Keratinocyte (primary cell): ENCODE results near the gene REG1B. TPM values are rescaled to one million over a fixed set of nuclear protein-coding genes. Genes with fewer than 3 reads are reported as not detected.

ENCODE experiments used
- DNase-seq: peaks from one replicate; pipeline ENCODE4 v3.0.0-alpha.2; 2011; ENCODE audit warnings: low read depth, missing footprints, low spot score
- FAIRE-seq: peaks from 2 replicates; lab custom pipeline; 2011; peaks lifted over from hg19 to GRCh38; lab: Jason Lieb, UNC
- H2AFZ ChIP-seq: 2 replicates; pipeline ENCODE4 v1.6.0; 2012; ENCODE audit warnings: low read length, control low read depth, inconsistent platforms; ENCODE audit not compliant: control insufficient read depth
- H3K27ac ChIP-seq: 2 replicates; pipeline ENCODE4 v1.5.1; 2011; ENCODE audit warnings: low read length; ENCODE audit not compliant: control insufficient read depth, insufficient read depth
- H3K27me3 ChIP-seq: 3 replicates; pipeline ENCODE4 v1.6.0; 2011; ENCODE audit warnings: low read length; ENCODE audit not compliant: control insufficient read depth, insufficient read depth; ENCODE audit errors: extremely low read depth
- H3K36me3 ChIP-seq, 2 experiments: 2 replicates in 1 of 2; 3 replicates in 1 of 2; pipeline ENCODE4 v1.5.1; 2011; ENCODE audit warnings: low read length in 2 of 2, mild to moderate bottlenecking in 1 of 2; ENCODE audit not compliant: control insufficient read depth in 2 of 2, insufficient read depth in 2 of 2; ENCODE audit errors: extremely low read depth in 1 of 2
- H3K4me1 ChIP-seq: 3 replicates; pipeline ENCODE4 v1.5.1; 2011; ENCODE audit warnings: low read length; ENCODE audit not compliant: control insufficient read depth, insufficient read depth; ENCODE audit errors: extremely low read depth
- H3K4me2 ChIP-seq: 3 replicates; pipeline ENCODE4 v1.6.0; 2011; ENCODE audit warnings: low read depth, low read length; ENCODE audit not compliant: control insufficient read depth, insufficient read depth; ENCODE audit errors: extremely low read depth
- H3K4me3 ChIP-seq, 3 experiments: fragments of 200-600 bp in 1 of 3; sonication (generic) in 1 of 3; 2 replicates in 2 of 3; 3 replicates in 1 of 3; pipeline ENCODE4 v1.5.1; 2011 to 2016; ENCODE audit warnings: low read length in 3 of 3, mild to moderate bottlenecking in 3 of 3, control low read depth in 2 of 3, inconsistent platforms in 1 of 3, low read depth in 1 of 3, mixed read lengths in 1 of 3, mixed run types in 1 of 3, moderate library complexity in 1 of 3; ENCODE audit not compliant: control insufficient read depth in 2 of 3, insufficient read depth in 2 of 3; ENCODE audit errors: extremely low read depth in 1 of 3
- H3K79me2 ChIP-seq: 2 replicates; pipeline ENCODE4 v1.6.0; 2012; ENCODE audit warnings: low read length; ENCODE audit not compliant: control insufficient read depth, insufficient read depth
- H3K9ac ChIP-seq: 3 replicates; pipeline ENCODE4 v1.6.0; 2011; ENCODE audit warnings: low read length; ENCODE audit not compliant: control insufficient read depth, insufficient read depth; ENCODE audit errors: extremely low read depth
- H3K9me1 ChIP-seq: 3 replicates; pipeline ENCODE4 v1.6.0; 2011; ENCODE audit warnings: low read length; ENCODE audit not compliant: control insufficient read depth, insufficient read depth; ENCODE audit errors: extremely low read depth
- H3K9me3 ChIP-seq: 2 replicates; pipeline ENCODE4 v1.5.1; 2012; ENCODE audit warnings: low read depth, low read length; ENCODE audit not compliant: control insufficient read depth
- H4K20me1 ChIP-seq: 3 replicates; pipeline ENCODE4 v1.6.0; 2011; ENCODE audit warnings: low read length; ENCODE audit not compliant: control insufficient read depth, insufficient read depth; ENCODE audit errors: extremely low read depth
- EZH2 ChIP-seq: IDR thresholded peaks from one replicate; pipeline ENCODE4 v1.6.1; 2012; ENCODE audit warnings: inconsistent platforms, mild to moderate bottlenecking, low read length, moderate library complexity
- dilution Hi-C: fragments of 300-500 bp; cut with MboI; formaldehyde crosslinking; loops from one replicate; pipeline ENCODE4 v1.7.0; 2020; ENCODE audit warnings: low sequenced_read_pairs; ENCODE audit not compliant: extremely low pct_ligation_motif_present
- polyA plus RNA-seq, 5 experiments: library from polyadenylated mRNA; depleted of rRNA in 3 of 5; stranded (reverse) in 3 of 5; stranded (forward) in 1 of 5; unstranded in 1 of 5; fragments of >200 nt; gene quantifications; 1 replicate in 1 of 5; 2 replicates in 3 of 5; 3 replicates in 1 of 5; pipeline versions ENCODE4 v1.2.1 to v1.2.3, GENCODE V29; 2011 to 2012; ENCODE audit warnings: missing spikeins in 2 of 5, low read depth in 1 of 5, low replicate concordance in 1 of 5
- TF ChIP-seq, protein P1 (sequence below), 3 experiments: IDR thresholded peaks in 1 of 3; conservative IDR thresholded peaks in 1 of 3; optimal IDR thresholded peaks in 1 of 3; 2 replicates in 2 of 3; 3 replicates in 1 of 3; pipeline versions ENCODE3 to v1.5.1; 2011; ENCODE audit warnings: low read length in 3 of 3, mild to moderate bottlenecking in 3 of 3, moderate library complexity in 2 of 3, control low read depth in 1 of 3, inconsistent platforms in 1 of 3; ENCODE audit not compliant: insufficient read depth in 2 of 3; ENCODE audit errors: extremely low read depth in 1 of 3

Gene REG1B
- polyA plus RNA-seq, 1 donor (not counting 4 experiments of a cell fraction or from before 2014, with no cell fraction given): not detected

DNA sequence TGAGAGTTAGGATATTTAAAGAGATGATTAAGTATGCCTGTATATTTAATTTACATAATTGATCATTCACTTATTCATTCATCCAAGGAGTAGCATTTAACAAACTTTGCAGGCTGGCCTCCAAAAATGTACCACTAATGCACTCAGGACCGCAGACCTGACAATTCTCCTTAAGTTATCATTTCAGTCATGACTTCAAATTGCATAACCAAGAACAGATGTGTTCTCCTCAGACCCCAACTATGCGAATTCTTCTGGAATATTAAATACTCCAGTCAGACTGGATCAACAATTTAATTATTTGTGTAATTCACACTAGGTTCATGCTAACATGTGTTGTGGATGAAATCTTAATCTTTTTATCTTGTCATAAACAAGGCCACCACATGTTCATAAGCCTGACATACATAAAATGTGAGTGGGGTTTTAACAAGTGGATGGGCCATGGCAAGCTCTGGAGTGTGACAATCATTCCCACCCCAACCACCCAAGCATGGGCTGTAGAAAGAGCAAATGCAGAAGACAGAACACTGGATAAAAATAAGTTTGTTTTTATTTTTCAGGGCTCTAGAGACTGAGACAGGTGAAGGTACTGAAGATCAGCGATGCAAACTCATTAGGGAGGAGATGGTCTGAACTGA is 3.2 kb downstream of the REG1B start:
- Histone ChIP-seq H3K4me3 (no peak overlapping the region), H3K9me1 (no peaks in the 10 kb centered on the region), H3K27me3 (no peaks in the 10 kb centered on the region), H4K20me1 (no peaks in the 10 kb centered on the region), H3K36me3 (no peaks in the 10 kb centered on the region), H2AFZ (no peak overlapping the region), H3K9me3 (no peaks in the 10 kb centered on the region), H3K4me1 (no peaks in the 10 kb centered on the region), H3K9ac (no peak overlapping the region), H3K4me2 (no peak overlapping the region), H3K79me2 (no peaks in the 10 kb centered on the region), H3K27ac (no peak overlapping the region)
- dilution Hi-C loops: no loop called here
- no peak for FAIRE-seq
- no peak for TF ChIP-seq EZH2
- TF ChIP-seq, protein P1, sequence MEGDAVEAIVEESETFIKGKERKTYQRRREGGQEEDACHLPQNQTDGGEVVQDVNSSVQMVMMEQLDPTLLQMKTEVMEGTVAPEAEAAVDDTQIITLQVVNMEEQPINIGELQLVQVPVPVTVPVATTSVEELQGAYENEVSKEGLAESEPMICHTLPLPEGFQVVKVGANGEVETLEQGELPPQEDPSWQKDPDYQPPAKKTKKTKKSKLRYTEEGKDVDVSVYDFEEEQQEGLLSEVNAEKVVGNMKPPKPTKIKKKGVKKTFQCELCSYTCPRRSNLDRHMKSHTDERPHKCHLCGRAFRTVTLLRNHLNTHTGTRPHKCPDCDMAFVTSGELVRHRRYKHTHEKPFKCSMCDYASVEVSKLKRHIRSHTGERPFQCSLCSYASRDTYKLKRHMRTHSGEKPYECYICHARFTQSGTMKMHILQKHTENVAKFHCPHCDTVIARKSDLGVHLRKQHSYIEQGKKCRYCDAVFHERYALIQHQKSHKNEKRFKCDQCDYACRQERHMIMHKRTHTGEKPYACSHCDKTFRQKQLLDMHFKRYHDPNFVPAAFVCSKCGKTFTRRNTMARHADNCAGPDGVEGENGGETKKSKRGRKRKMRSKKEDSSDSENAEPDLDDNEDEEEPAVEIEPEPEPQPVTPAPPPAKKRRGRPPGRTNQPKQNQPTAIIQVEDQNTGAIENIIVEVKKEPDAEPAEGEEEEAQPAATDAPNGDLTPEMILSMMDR (optimal IDR thresholded peaks at IDR 0.05 in 1 of 3, IDR thresholded peaks at IDR 0.05 in 1 of 3, conservative IDR thresholded peaks at IDR 0.05 in 1 of 3; ENCODE audit: extremely low read depth in 1 of 3, insufficient read depth in 2 of 3, low read length in 3 of 3): no peak
- DNase-seq: no peak

DNA sequence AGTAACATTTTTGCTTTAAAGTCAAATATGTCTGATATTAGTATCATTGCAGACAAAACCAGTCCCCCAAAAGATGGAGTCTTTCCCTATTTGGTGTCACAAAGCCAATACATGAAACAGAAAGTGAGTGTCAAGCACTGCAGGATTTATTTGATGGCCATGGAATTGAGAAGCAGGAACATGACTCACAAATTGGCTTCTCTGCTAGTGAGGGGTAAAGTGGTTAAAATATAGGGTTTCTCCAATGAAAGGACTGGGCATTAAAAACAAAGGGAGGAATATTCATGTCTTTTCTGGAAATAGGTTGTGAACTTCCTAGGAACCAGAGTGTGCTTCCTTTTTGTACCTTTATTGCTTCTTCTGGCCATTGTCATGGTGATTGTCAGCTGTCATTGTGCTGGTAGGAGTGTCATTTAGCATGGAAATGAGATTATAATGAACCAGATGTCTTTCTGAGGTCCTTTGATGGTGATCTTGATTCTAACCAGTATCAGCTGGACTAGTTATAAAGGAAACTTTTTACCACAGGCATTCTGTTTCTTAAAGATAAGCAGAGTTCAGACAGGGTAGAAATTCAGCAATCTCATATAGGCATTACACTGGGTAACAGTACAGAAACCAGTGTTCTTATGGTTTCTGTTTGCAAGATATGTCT is 4.1 kb downstream of the REG1B start:
- no peaks in the 10 kb centered on the region for H3K79me2 ChIP-seq
- H3K4me2 ChIP-seq: no peak overlapping the region
- no peaks in the 10 kb centered on the region for H3K9me3 ChIP-seq
- no peaks in the 10 kb centered on the region for H4K20me1 ChIP-seq
- no peak for DNase-seq
- H3K4me1 ChIP-seq: no peaks in the 10 kb centered on the region
- TF ChIP-seq, protein P1 (optimal IDR thresholded peaks at IDR 0.05 in 1 of 3, IDR thresholded peaks at IDR 0.05 in 1 of 3, conservative IDR thresholded peaks at IDR 0.05 in 1 of 3; ENCODE audit: extremely low read depth in 1 of 3, insufficient read depth in 2 of 3, low read length in 3 of 3): no peak
- H3K27me3 ChIP-seq: no peaks in the 10 kb centered on the region
- H2AFZ ChIP-seq: no peak overlapping the region
- H3K27ac ChIP-seq: no peak overlapping the region
- H3K36me3 ChIP-seq: no peaks in the 10 kb centered on the region
- no peak overlapping the region for H3K9ac ChIP-seq
- dilution Hi-C loops: no loop called here
- no peaks in the 10 kb centered on the region for H3K9me1 ChIP-seq
- H3K4me3 ChIP-seq: no peak overlapping the region
- FAIRE-seq: no peak
